Right atrium auricular region (tissue), 2 donors: ENCODE measurements around the gene BCO2. TPM values are rescaled to one million over a fixed set of nuclear protein-coding genes. Genes with fewer than 3 reads are reported as not detected.

Experiments
- DNase-seq: peaks from one replicate; pipeline ENCODE4 v3.0.0-alpha.2; 2019; ENCODE audit warnings: low spot score
- H3K27ac ChIP-seq, 2 donors: fragments of 200-600 bp; sonication (generic); 1 replicate in 1 of 2; 2 replicates in 1 of 2; pipeline ENCODE4 v1.5.1; 2016 to 2019
- H3K27me3 ChIP-seq, 2 donors: fragments of 200-600 bp; sonication (generic); one replicate each; pipeline versions ENCODE4 v1.5.1 to v1.6.0; 2017 to 2019
- H3K36me3 ChIP-seq: fragments of 200-600 bp; sonication (generic); one replicate; pipeline ENCODE4 v1.5.1; 2016
- H3K4me1 ChIP-seq, 2 donors: fragments of 200-600 bp; sonication (generic); one replicate each; pipeline versions ENCODE4 v1.5.1 to v1.6.0; 2017 to 2019
- H3K4me3 ChIP-seq, 2 donors: fragments of 200-600 bp; sonication (generic); 1 replicate in 1 of 2; 2 replicates in 1 of 2; pipeline ENCODE4 v1.5.1; 2017 to 2019; ENCODE audit warnings: mild to moderate bottlenecking in 1 of 2, moderate library complexity in 1 of 2
- H3K9me3 ChIP-seq, 2 donors: fragments of 200-600 bp; sonication (generic); one replicate each; pipeline ENCODE4 v1.5.1; 2019
- total RNA-seq, 2 donors: library from RNA; depleted of rRNA; stranded (reverse); fragments of >200 nt; gene quantifications; one replicate each; pipeline ENCODE4 v1.1.0, GENCODE V29; 2016
- TF ChIP-seq, protein P1 (sequence below), 2 donors: fragments of 200-600 bp; sonication (generic); IDR thresholded peaks; one replicate each; pipeline ENCODE4 v1.5.1; 2019; ENCODE audit warnings: antibody characterized with exemption in 2 of 2

Gene BCO2, protein sequence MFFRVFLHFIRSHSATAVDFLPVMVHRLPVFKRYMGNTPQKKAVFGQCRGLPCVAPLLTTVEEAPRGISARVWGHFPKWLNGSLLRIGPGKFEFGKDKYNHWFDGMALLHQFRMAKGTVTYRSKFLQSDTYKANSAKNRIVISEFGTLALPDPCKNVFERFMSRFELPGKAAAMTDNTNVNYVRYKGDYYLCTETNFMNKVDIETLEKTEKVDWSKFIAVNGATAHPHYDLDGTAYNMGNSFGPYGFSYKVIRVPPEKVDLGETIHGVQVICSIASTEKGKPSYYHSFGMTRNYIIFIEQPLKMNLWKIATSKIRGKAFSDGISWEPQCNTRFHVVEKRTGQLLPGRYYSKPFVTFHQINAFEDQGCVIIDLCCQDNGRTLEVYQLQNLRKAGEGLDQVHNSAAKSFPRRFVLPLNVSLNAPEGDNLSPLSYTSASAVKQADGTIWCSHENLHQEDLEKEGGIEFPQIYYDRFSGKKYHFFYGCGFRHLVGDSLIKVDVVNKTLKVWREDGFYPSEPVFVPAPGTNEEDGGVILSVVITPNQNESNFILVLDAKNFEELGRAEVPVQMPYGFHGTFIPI
- total RNA-seq, result 10 to 100 TPM; 40.6 to 44.7 TPM

DNA sequence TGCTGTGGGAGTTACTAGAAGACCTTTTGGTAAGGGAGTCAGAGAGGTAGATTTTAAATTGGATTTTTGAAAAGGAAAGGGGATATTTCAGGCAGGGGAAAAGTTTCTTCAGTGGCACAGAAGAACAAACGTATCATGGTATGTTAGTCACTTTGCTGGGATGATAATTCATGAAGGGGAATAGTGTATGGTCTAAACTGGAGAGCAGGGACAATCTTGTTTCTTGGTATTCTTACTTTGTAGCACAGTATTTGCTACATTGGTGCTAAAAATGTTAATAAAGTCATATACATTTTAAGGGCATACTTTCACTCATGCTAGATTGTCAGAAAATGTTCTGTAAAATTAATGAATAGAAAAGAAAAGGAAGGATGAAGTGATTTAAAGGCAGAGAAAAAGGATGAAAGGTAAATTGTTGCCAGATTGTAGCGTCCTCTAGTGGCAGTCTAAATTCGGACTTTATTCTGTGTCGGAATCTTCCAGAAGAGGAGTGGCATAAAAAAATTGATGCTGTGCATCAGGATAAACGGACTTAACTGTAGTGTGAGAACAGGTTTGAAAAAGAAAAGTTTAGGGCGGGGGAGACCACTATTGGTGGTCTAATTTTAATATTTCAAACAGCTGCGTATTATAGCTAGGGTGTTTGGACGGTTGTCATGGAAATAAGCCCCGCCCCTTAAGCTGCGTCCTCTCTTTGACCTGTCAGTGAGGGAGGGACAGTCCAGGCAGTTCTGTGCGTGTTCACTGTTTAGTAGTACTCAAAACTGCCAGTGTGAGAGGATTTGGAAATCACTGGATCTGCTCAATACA lies at the start of gene BCO2:
BCO2 (plus strand) TSS at position 724 of the 810 bp plus-strand sequence. CDS start 90 bp downstream, outside the sequence.
- Histone ChIP-seq H3K36me3 (no peaks in the 10 kb centered on the region), H3K27ac (peak within 1 kb of the TSS; percentile 84 to 86)

DNA sequence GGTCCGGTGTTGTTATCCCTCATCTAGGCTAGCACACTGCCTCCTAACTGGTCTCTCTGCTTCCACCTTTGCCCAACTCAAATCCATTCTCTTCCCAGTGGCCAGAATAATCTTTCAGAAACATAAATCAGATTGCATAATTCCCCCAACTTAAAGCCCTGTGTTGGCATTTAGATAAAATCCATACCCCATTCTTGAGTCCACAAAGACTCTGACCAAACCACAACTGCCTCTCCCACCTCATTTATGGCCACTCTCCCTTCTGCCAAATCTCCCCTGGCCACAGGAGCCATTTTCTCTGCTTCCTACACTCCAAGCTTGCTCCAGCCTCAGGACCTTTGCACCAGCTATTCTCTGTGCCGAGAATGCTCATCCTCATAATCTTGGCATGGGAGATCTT lies 48.3 kb upstream of the BCO2 start:
- H3K9me3 ChIP-seq, result no peaks in the 10 kb centered on the region
- TF ChIP-seq, protein P1, sequence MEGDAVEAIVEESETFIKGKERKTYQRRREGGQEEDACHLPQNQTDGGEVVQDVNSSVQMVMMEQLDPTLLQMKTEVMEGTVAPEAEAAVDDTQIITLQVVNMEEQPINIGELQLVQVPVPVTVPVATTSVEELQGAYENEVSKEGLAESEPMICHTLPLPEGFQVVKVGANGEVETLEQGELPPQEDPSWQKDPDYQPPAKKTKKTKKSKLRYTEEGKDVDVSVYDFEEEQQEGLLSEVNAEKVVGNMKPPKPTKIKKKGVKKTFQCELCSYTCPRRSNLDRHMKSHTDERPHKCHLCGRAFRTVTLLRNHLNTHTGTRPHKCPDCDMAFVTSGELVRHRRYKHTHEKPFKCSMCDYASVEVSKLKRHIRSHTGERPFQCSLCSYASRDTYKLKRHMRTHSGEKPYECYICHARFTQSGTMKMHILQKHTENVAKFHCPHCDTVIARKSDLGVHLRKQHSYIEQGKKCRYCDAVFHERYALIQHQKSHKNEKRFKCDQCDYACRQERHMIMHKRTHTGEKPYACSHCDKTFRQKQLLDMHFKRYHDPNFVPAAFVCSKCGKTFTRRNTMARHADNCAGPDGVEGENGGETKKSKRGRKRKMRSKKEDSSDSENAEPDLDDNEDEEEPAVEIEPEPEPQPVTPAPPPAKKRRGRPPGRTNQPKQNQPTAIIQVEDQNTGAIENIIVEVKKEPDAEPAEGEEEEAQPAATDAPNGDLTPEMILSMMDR (IDR thresholded peaks at IDR 0.05), result no peak
- no peaks in the 10 kb centered on the region for H3K27me3 ChIP-seq
- DNase-seq, result no peak
- no peak overlapping the region for H3K4me3 ChIP-seq
- H3K27ac ChIP-seq, result no peak overlapping the region
- no peaks in the 10 kb centered on the region for H3K4me1 ChIP-seq
- H3K36me3 ChIP-seq, result no peaks in the 10 kb centered on the region

More for the DNA sequence above, at the start of gene BCO2:
- TF ChIP-seq, protein P1 (IDR thresholded peaks at IDR 0.05), result peak; percentile 77 to 87
- Histone ChIP-seq H3K4me3 (peak within 1 kb of the TSS; percentile 45 to 50), H3K27me3 (no peaks in the 10 kb centered on the region), H3K4me1 (peaks cover 0 to 21% of the 10 kb centered on the region in 2 donors), H3K9me3 (no peaks in the 10 kb centered on the region)
- DNase-seq, result peak; percentile 91

DNA sequence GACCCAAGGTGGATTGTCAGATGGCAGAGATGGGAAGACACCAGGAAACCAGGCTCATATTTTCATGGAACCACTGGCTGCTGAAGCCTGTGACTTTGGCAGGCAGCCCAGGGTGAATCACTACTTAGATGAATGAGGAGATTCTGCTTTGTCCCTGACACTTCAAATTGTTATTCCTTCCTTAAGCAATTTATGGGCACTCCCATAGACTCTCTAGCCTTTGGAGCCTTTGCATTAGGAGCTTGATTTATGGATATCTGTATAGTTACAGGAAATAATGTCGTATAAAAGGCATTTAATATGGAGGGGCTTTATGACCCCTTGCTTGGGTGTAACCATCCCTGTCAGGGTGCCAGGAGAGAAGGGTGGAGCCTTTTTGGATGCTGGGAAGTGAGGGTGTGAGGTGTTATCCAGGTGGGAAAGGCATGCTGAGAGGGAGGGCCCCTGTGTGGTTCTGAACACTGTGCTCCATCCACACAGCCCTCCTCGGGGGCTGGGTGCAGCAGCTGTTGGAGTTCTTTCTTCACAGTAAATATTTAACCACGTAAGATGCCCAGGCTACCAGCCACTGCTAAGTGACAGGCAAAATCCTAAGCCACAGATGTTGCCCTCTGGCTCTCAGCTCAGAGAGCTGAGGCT lies 46.7 kb upstream of the BCO2 start:
- no peaks in the 10 kb centered on the region for H3K36me3 ChIP-seq
- TF ChIP-seq, protein P1 (IDR thresholded peaks at IDR 0.05), result no peak
- DNase-seq, result no peak
- H3K4me3 ChIP-seq, result no peak overlapping the region
- H3K4me1 ChIP-seq, result no peaks in the 10 kb centered on the region
- no peaks in the 10 kb centered on the region for H3K9me3 ChIP-seq
- H3K27ac ChIP-seq, result no peak overlapping the region
- H3K27me3 ChIP-seq, result no peaks in the 10 kb centered on the region

DNA sequence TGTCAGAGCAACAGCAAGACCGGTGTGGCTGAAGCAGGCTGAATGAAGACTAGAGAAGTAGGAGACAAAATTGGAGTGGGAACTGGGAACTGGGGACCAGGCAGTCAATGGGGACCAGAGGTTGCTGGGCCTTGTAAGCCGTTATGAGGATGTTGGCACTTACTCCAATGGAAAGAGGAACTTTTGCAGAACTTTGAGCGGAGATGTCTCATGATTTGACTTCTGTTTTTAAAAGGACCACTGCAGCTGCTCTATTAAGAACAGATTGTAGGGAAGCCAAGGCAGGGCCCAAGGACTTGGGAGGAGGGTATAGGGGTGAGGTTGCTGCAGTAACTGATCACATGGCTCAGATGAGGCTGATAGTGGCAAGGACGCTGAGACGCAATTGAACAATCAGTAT lies 45.7 kb upstream of the BCO2 start:
- TF ChIP-seq, protein P1 (IDR thresholded peaks at IDR 0.05), result no peak
- H3K27me3 ChIP-seq, result no peaks in the 10 kb centered on the region
- DNase-seq, result no peak

DNA sequence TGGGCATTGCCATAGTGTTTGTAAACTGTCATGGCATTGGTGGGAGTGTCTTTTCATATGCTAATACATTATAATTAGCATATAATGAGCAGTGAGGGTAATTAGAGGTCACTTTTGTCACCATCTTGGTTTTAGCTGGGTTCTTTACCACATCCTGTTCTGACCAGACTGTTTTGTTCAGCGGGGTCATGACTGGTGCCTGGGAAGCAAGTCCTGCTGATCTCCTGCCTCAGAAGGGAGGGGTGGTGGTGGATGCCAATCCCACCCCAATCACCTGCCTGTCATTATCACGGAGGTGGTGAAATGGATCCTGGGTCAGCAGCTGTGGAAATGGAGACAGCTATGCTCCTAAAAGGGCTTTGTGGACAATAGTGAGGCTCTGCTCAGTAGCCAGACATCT lies 42.6 kb upstream of the BCO2 start:
- H3K27me3 ChIP-seq, result no peaks in the 10 kb centered on the region
- no peaks in the 10 kb centered on the region for H3K4me1 ChIP-seq
- H3K9me3 ChIP-seq, result no peaks in the 10 kb centered on the region
- no peak overlapping the region for H3K27ac ChIP-seq
- no peak for DNase-seq
- TF ChIP-seq, protein P1 (IDR thresholded peaks at IDR 0.05), result no peak
- no peaks in the 10 kb centered on the region for H3K36me3 ChIP-seq
- H3K4me3 ChIP-seq, result no peak overlapping the region

More for the DNA sequence above, 45.7 kb upstream of the BCO2 start:
- Histone ChIP-seq H3K27ac (no peak overlapping the region), H3K36me3 (no peaks in the 10 kb centered on the region), H3K9me3 (no peaks in the 10 kb centered on the region), H3K4me1 (no peaks in the 10 kb centered on the region), H3K4me3 (no peak overlapping the region)
